ENCODE results near the gene ZBTB21.

- TF ChIP-seq EZH2 (IDR thresholded peaks at IDR 0.05) (no peak), CTCF (IDR thresholded peaks at IDR 0.05) (no peak)
Observed at GRCh38 chr21:42037943-42038342, 27.8 kb upstream of the ZBTB21 start.

Data from neural progenitor cell (in vitro differentiated cells).